GM23338 (cell line): ENCODE data around the gene CACNA2D4. TPM values are rescaled to one million over a fixed set of nuclear protein-coding genes. Genes with fewer than 3 reads are reported as not detected.

Source experiments
- ATAC-seq: fragments of 200-7000 bp; cut with Tn5 transposase; 3 replicates; pipeline ENCODE4 v1.9.1; 2020
- DNase-seq: peaks from one replicate; pipeline ENCODE4 v3.0.0-alpha.2; 2015; ENCODE audit warnings: low spot score
- H2AFZ ChIP-seq: fragments of 200-600 bp; sonication (generic); 2 replicates; pipeline ENCODE4 v1.8.0; 2016; ENCODE audit warnings: antibody characterized with exemption, mild to moderate bottlenecking, moderate library complexity
- H3F3A ChIP-seq: fragments of 200-600 bp; sonication (generic); replicated peaks from 2 replicates; pipeline ENCODE4 v1.8.0; 2017; ENCODE audit warnings: antibody characterized with exemption, mixed run types, low read depth
- H3K27ac ChIP-seq: fragments of 200-600 bp; sonication (generic); 2 replicates; pipeline ENCODE4 v1.6.1; 2016; ENCODE audit warnings: low read depth
- H3K27me3 ChIP-seq: fragments of 200-600 bp; sonication (generic); 2 replicates; pipeline ENCODE4 v1.8.0; 2016; ENCODE audit warnings: mild to moderate bottlenecking, mixed run types, moderate library complexity; ENCODE audit not compliant: insufficient read depth
- H3K36me3 ChIP-seq: fragments of 200-600 bp; sonication (generic); 2 replicates; pipeline ENCODE4 v1.8.0; 2016; ENCODE audit warnings: mild to moderate bottlenecking; ENCODE audit not compliant: insufficient read depth
- H3K4me1 ChIP-seq: fragments of 200-600 bp; sonication (generic); 2 replicates; pipeline ENCODE4 v1.8.0; 2016; ENCODE audit warnings: mild to moderate bottlenecking, moderate library complexity; ENCODE audit not compliant: insufficient read depth
- H3K4me2 ChIP-seq: fragments of 200-600 bp; sonication (generic); 2 replicates; pipeline ENCODE4 v1.7.1; 2017; ENCODE audit warnings: mixed run types
- H3K4me3 ChIP-seq: fragments of 200-600 bp; sonication (generic); 2 replicates; pipeline ENCODE4 v1.6.1; 2016; ENCODE audit warnings: mixed run types
- H3K79me2 ChIP-seq: fragments of 200-600 bp; sonication (generic); replicated peaks from 2 replicates; pipeline ENCODE4 v1.8.0; 2017; ENCODE audit warnings: mild to moderate bottlenecking; ENCODE audit not compliant: insufficient read depth
- H3K9me2 ChIP-seq: fragments of 200-600 bp; sonication (generic); 2 replicates; pipeline ENCODE4 v1.8.0; 2017; ENCODE audit not compliant: insufficient read depth
- H4K20me1 ChIP-seq: fragments of 200-600 bp; sonication (generic); replicated peaks from 2 replicates; pipeline ENCODE4 v1.8.0; 2017; ENCODE audit warnings: mild to moderate bottlenecking; ENCODE audit not compliant: insufficient read depth
- H3K27ac Mint-ChIP-seq: 2 replicates; pipeline ENCODE4 v1.8.0; 2020; ENCODE audit warnings: inconsistent platforms, mild to moderate bottlenecking, moderate library complexity, mixed read lengths
- H3K27me3 Mint-ChIP-seq: 3 replicates; pipeline ENCODE4 v1.8.0; 2022; ENCODE audit warnings: low read depth, mild to moderate bottlenecking, moderate library complexity, mixed read lengths, inconsistent platforms; ENCODE audit not compliant: insufficient read depth, poor library complexity
- H3K36me3 Mint-ChIP-seq: 3 replicates; pipeline ENCODE4 v1.8.0; 2021; ENCODE audit warnings: low read depth, mild to moderate bottlenecking, inconsistent platforms, moderate library complexity, mixed read lengths
- H3K4me1 Mint-ChIP-seq: 3 replicates; pipeline ENCODE4 v1.8.0; 2020; ENCODE audit warnings: mild to moderate bottlenecking, inconsistent platforms, mixed read lengths
- H3K4me3 Mint-ChIP-seq: 3 replicates; pipeline ENCODE4 v1.8.0; 2021; ENCODE audit warnings: moderate library complexity, mild to moderate bottlenecking, inconsistent platforms, mixed read lengths
- H3K9me3 Mint-ChIP-seq: 3 replicates; pipeline ENCODE4 v1.8.0; 2020; ENCODE audit warnings: moderate library complexity, mild to moderate bottlenecking, inconsistent platforms, mixed read lengths
- CREB1 ChIP-seq: fragments of 250-450 bp; sonication (Bioruptor Pico); IDR thresholded peaks from 2 replicates; pipeline ENCODE4 v1.5.0; 2020; ENCODE audit warnings: low read depth, mild to moderate bottlenecking, moderate library complexity
- CTCF ChIP-seq, 2 experiments: fragments of 200-600 bp in 1 of 2; sonication (generic) in 1 of 2; conservative IDR thresholded peaks; 2 replicates each; pipeline versions ENCODE4 v1.5.1 to v1.6.1; 2016 to 2017; ENCODE audit warnings: antibody characterized with exemption in 2 of 2, low read depth in 2 of 2, mild to moderate bottlenecking in 2 of 2, moderate library complexity in 1 of 2
- ETS1 ChIP-seq: IDR thresholded peaks from 2 replicates; pipeline ENCODE4 v1.6.1; 2016; ENCODE audit warnings: antibody characterized with exemption
- EZH2 ChIP-seq: fragments of 200-600 bp; sonication (generic); IDR thresholded peaks from one replicate; pipeline ENCODE4 v1.8.0; 2017; ENCODE audit warnings: antibody characterized with exemption, mild to moderate bottlenecking, low read depth; ENCODE audit not compliant: unreplicated experiment
- EZH2phosphoT487 ChIP-seq: fragments of 200-600 bp; sonication (generic); IDR thresholded peaks from one replicate; pipeline ENCODE4 v1.8.1; 2018; ENCODE audit warnings: antibody characterized with exemption; ENCODE audit not compliant: unreplicated experiment
- NANOG ChIP-seq: IDR thresholded peaks from 2 replicates; pipeline ENCODE4 v1.6.1; 2016; ENCODE audit warnings: antibody characterized with exemption, borderline replicate concordance
- REST ChIP-seq: IDR thresholded peaks from one replicate; pipeline ENCODE4 v1.6.1; 2018; ENCODE audit warnings: antibody characterized with exemption; ENCODE audit not compliant: unreplicated experiment
- ZNF114 ChIP-seq: fragments of 250-450 bp; sonication (Bioruptor Pico); IDR thresholded peaks from 2 replicates; pipeline ENCODE4 v1.5.0; 2020; ENCODE audit warnings: mild to moderate bottlenecking, moderate library complexity
- polyA plus RNA-seq: library from polyadenylated mRNA; unstranded; fragments of >200 nt; fragmentation: Nextera tagmentation; extraction: Ambion mirVana; gene quantifications from 2 replicates; pipeline ENCODE4 v1.2.1, GENCODE V29; 2016
- total RNA-seq: library from RNA; depleted of rRNA; stranded (reverse); fragments of >200 nt; shearing (Covaris generic); gene quantifications from 2 replicates; pipeline ENCODE4 v1.2.3, GENCODE V29; 2014
- TF ChIP-seq, protein P1 (sequence below): fragments of 250-450 bp; sonication (Bioruptor Pico); IDR thresholded peaks from 2 replicates; pipeline ENCODE4 v1.5.0; 2020; ENCODE audit warnings: mild to moderate bottlenecking, moderate library complexity

The CACNA2D4 gene
- total and polyA plus RNA-seq, 2 experiments from 2014 or later: 0.07 to 0.24 TPM

GRCh38 chr12:1864867-1865266, 53.6 kb downstream of the CACNA2D4 start (continued):
- TF ChIP-seq CTCF (conservative IDR thresholded peaks at IDR 0.05; ENCODE audit: low read depth in 2 of 2) (no peak), EZH2phosphoT487 (no peak), EZH2 (no peak), ZNF114 (CRISPR knock-in tag) (no peak), REST (no peak), NANOG (no peak), CREB1 (CRISPR knock-in tag) (no peak)

- Mint-ChIP-seq H3K4me3 (no peak overlapping the region), H3K9me3 (no peaks in the 10 kb centered on the region; the same call in 2 of the 3 replicates), H3K36me3 (no peaks in the 10 kb centered on the region), H3K27ac (no peak overlapping the region), H3K27me3 (peaks cover 6% of the 10 kb centered on the region), H3K4me1 (no peaks in the 10 kb centered on the region)
- Histone ChIP-seq H3K27ac (no peak overlapping the region), H3K4me1 (no peaks in the 10 kb centered on the region), H3K4me3 (no peak overlapping the region), H3K36me3 (no peaks in the 10 kb centered on the region), H3F3A (no peaks in the 10 kb centered on the region), H3K79me2 (no peaks in the 10 kb centered on the region), H3K27me3 (no peaks in the 10 kb centered on the region), H4K20me1 (no peaks in the 10 kb centered on the region), H2AFZ (peak overlapping the region; percentile 91; the same call in 1 of the 2 replicates), H3K9me2 (no peaks in the 10 kb centered on the region), H3K4me2 (no peak overlapping the region)
- ATAC-seq (peak; percentile 50), DNase-seq (no peak)
- TF ChIP-seq ETS1: no peak
- TF ChIP-seq CTCF (conservative IDR thresholded peaks at IDR 0.05; ENCODE audit: low read depth in 2 of 2): no peak
- TF ChIP-seq, protein P1, sequence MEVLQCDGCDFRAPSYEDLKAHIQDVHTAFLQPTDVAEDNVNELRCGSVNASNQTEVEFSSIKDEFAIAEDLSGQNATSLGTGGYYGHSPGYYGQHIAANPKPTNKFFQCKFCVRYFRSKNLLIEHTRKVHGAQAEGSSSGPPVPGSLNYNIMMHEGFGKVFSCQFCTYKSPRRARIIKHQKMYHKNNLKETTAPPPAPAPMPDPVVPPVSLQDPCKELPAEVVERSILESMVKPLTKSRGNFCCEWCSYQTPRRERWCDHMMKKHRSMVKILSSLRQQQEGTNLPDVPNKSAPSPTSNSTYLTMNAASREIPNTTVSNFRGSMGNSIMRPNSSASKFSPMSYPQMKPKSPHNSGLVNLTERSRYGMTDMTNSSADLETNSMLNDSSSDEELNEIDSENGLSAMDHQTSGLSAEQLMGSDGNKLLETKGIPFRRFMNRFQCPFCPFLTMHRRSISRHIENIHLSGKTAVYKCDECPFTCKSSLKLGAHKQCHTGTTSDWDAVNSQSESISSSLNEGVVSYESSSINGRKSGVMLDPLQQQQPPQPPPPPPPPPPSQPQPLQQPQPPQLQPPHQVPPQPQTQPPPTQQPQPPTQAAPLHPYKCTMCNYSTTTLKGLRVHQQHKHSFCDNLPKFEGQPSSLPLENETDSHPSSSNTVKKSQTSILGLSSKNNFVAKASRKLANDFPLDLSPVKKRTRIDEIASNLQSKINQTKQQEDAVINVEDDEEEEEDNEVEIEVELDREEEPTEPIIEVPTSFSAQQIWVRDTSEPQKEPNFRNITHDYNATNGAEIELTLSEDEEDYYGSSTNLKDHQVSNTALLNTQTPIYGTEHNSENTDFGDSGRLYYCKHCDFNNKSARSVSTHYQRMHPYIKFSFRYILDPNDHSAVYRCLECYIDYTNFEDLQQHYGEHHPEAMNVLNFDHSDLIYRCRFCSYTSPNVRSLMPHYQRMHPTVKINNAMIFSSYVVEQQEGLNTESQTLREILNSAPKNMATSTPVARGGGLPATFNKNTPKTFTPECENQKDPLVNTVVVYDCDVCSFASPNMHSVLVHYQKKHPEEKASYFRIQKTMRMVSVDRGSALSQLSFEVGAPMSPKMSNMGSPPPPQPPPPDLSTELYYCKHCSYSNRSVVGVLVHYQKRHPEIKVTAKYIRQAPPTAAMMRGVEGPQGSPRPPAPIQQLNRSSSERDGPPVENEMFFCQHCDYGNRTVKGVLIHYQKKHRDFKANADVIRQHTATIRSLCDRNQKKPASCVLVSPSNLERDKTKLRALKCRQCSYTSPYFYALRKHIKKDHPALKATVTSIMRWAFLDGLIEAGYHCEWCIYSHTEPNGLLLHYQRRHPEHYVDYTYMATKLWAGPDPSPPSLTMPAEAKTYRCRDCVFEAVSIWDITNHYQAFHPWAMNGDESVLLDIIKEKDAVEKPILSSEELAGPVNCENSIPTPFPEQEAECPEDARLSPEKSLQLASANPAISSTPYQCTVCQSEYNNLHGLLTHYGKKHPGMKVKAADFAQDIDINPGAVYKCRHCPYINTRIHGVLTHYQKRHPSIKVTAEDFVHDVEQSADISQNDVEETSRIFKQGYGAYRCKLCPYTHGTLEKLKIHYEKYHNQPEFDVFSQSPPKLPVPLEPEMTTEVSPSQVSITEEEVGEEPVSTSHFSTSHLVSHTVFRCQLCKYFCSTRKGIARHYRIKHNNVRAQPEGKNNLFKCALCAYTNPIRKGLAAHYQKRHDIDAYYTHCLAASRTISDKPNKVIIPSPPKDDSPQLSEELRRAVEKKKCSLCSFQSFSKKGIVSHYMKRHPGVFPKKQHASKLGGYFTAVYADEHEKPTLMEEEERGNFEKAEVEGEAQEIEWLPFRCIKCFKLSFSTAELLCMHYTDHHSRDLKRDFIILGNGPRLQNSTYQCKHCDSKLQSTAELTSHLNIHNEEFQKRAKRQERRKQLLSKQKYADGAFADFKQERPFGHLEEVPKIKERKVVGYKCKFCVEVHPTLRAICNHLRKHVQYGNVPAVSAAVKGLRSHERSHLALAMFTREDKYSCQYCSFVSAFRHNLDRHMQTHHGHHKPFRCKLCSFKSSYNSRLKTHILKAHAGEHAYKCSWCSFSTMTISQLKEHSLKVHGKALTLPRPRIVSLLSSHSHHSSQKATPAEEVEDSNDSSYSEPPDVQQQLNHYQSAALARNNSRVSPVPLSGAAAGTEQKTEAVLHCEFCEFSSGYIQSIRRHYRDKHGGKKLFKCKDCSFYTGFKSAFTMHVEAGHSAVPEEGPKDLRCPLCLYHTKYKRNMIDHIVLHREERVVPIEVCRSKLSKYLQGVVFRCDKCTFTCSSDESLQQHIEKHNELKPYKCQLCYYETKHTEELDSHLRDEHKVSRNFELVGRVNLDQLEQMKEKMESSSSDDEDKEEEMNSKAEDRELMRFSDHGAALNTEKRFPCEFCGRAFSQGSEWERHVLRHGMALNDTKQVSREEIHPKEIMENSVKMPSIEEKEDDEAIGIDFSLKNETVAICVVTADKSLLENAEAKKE (CRISPR knock-in tag): no peak
These were observed 54.0 kb downstream of the CACNA2D4 start for GRCh38 chr12:1864456-1864855.
